NCI-H345 treated with DMSO at 0.1 percent for 48 hours (cell line): ENCODE data around the gene LCN12.
A peak's percentile ranks its signal among the peaks of the same experiment; 100 is the strongest.

Source experiments
- DNase-seq: peaks from one replicate; lab custom pipeline; 2025; ENCODE audit not compliant: unreplicated experiment; lab: John Stamatoyannopoulos, UW

LCN12 gene

GRCh38 chr9:136972335-136972734 is 20.3 kb downstream of the LCN12 start:
- no peak for DNase-seq

- no peak for DNase-seq
Measured at GRCh38 chr9:136972743-136973142, 20.7 kb downstream of the LCN12 start.

GRCh38 chr9:136973618-136974617 is 21.8 kb downstream of the LCN12 start:
- DNase-seq: no peak

DNA sequence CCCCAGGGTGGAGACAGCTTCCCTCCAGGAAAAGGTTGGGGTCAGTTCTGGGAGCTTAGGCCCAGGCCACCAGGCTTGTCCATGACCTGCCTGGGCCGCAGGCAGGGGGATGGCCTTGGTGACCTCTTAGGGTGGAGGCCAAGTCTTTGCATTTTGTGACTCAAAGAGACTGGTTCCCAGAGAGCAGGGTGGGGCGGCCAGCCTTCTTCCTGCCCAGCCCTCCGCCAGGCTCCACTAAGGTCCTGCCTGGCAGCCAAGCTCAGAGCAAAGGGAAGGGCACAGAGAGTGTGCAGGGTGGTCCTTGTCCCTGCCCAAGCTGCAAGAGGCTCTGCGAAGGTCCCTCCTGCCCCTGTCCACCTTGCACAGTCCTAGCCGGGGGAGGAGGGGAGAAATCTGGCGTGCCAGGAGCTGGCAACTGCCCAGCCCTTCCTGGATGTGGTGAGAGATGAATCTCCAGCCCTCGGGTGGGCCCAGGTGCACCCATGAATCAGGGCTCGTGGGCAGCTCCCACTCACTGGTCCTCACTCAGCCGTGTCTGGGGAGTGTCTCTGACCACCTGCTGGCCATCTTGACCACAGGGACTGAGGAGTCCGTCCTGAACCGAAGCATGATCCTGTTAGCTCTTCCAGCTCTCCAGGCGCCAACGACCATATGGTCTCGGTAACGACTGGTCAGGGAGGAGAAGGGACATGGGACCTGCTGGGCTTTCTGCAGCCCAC is 22.9 kb downstream of the LCN12 start:
- no peak for DNase-seq

DNA sequence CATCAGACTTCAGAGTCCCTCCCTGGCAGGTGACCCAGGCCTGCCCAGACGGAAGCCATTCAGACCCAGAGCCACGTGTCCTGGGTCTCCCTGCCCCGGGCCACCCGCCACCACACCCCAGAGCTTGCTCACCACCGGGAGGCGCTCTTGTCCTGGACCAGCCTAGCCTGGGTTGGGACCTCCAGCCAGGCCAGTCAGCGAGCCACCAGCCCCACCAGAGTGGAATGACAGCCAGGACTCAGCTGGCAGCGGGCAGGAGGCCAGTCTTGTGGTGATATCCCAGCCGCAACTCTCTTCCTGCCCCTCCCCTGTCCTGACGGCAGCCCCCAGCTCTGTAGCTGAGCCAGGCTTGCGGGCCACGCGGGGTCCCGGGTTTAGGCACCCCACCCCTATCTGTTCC is 23.6 kb downstream of the LCN12 start:
- no peak for DNase-seq

GRCh38 chr9:136977223-136977622 is 25.1 kb downstream of the LCN12 start, which contains the start of gene PTGDS:
PTGDS (plus strand) TSS chr9:136977504; CDS start chr9:136977579, 75 bp downstream.
- DNase-seq: no peak

DNA sequence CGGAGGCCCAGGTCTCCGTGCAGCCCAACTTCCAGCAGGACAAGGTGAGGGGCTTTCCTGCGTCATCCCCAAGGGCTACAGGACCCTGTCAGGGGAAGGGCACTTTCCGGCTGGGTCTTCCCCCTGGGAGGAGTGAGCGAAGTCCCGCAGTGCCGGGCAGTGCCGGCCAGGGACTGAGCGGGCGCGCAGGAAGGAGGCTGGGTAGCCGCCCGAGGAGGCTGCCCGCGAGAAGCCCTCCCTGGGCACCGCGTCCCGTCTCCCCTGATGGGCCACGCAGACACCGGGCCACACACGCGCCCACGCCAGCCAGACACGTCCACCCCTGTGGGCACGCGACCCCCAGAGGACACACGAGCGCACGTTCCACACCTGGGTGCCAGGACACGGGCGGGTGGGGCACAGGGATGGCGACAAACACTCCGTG is 25.6 kb downstream of the LCN12 start:
- DNase-seq: no peak

DNA sequence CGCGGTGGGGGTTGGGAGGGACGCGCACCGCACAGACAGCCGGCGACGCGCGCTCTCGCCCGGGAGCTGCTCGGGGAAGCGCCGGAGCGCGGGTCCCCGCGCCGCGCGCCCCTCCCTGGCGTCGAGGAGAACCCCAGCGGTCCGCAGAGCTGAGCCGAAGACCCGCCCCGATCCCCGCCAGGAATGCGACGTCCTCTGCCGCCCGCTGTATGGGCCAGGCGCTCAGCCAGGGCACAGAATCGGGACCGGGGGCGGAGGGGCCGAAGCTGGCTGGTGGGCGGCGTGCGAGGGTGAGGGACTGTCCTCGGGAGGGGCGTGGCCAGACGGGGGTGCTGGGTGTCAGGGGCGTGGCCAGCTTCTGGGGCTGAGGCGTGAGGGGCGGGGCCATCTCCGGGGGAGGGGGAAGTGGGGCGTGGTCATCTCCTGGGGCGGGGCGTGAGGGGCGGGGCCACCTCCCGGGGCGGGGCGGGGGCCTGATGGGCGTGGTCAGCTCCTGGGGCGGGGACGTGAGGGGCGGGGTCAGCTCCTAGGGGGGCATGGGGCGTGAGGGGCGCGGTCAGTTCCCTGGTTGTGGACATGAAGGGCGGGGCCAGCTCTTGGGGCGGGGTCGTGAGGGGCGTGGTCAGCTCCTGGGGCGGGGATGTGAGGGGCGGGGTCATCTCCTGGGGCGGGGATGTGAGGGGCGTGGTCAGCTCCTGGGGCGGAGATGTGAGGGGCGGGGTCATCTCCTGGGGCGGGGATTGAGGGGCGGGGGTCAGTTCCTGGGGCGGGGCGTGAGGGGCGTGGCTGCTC is 26.2 kb downstream of the LCN12 start:
- peak; percentile 15 for DNase-seq

DNA sequence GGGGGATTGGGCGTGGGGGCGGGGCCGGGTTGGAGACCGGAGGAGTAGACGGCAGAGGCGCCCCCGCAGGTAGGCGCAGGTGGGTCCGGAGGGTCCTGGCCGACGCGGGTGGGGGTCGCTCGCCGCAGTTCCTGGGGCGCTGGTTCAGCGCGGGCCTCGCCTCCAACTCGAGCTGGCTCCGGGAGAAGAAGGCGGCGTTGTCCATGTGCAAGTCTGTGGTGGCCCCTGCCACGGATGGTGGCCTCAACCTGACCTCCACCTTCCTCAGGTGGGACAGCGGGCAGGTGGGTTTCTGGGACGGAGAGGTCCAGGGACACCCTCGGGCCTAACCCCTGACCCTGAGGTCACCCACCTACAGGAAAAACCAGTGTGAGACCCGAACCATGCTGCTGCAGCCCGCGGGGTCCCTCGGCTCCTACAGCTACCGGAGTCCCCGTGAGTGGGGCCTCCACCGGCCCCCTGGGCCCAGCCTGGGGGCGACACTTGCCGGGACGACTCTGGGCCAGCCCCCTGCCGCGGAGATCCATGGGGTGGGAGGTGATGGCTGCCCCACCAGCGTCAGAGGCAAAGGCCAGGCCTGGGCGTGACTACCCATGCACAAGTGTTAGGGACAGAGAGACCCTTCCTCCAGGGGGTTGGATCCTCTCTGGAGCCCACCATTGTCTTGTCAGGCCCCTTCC is 26.9 kb downstream of the LCN12 start:
- DNase-seq: no peak

DNA sequence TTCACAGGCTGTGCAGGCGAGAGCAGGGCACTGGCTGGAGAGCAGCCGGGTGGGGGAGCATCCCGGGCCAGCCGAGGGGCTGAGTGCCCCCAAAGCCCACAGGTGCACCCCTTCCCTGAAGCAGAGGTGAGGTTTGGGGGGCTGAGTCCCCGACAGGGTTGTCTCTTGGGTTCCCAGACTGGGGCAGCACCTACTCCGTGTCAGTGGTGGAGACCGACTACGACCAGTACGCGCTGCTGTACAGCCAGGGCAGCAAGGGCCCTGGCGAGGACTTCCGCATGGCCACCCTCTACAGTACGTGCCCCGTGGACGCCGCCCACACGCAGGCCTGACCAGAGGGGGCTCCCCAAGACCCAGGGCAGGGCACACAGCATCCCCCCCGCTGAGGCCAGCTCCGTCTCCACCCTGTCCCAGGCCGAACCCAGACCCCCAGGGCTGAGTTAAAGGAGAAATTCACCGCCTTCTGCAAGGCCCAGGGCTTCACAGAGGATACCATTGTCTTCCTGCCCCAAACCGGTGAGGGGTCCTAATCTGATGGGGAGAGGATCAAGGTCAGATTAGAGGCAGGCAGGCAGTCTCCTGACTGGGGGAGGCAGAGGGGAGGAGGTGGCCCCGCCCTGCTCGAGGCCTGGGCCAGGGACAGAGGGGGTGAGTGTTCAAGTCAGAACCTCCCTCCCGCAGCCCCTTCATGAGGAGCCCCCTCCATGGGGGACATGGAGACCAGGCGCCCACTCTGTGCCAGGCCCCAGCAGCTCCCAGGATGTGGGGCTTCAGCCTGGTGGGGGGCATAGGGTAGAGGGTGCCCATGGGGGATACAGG is 27.9 kb downstream of the LCN12 start:
- DNase-seq: no peak

DNA sequence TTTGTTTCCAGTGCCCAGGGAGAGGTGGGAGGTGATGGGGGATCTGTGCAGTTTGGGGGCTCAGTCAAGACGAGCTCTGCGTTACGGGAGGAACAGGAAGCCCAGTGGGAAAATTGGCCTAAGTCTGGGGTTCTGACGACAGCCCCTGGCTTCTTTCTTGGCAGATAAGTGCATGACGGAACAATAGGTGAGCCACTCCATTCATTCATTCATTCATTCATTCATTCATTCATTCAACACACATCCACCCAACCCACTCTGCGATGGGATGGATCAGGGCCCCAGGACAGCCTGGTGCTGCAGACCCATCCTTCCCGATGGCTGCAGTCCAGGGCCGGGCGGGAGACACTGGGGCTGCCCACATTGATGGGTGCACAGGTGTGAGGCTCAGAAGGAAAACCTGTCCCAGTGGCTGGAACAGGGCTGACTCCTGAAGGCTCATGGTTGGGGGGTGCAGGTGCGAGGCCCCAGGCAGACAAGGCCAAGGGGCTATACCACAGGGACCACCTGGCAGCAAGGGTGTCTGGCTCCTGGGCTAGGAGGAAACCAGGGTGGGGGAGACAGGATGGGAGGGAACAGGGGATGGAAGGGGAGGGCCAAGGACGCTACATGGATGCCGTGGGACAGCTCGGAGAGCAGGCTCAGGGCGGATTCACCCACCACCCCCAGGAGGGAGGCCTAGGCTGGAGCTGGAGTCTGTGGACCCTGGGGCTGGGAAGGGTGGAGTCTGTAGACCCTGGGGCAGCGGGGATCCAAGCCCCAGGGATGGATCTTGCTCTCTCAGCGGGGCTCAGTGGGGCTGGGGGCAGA is 28.8 kb downstream of the LCN12 start:
- no peak for DNase-seq

DNA sequence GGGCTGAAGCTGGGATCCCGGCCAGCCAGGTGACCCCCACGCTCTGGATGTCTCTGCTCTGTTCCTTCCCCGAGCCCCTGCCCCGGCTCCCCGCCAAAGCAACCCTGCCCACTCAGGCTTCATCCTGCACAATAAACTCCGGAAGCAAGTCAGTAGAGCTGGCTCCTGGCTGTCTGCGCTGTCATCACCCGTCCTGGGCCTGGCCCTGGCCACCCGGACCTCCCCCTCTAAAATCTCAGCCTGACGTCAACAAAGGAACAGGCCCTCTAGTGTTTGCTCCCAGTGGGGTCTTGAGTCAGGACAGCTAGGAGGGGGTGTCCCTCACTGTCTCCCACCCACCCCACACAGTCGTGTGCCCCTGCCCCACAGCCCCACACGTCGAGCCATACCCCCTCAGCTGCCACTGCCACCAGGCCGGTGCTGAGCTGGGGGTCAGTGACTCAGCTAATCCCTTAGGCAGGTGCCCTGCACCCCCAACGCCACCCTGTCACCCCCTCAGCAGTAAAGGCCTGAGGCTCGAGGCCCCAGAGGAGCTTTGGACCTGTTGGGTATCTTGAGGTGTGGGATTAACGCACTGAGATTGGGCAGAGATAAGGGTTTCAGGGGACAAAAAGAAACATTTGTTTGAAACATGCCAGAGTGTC is 29.6 kb downstream of the LCN12 start:
- no peak for DNase-seq

DNA sequence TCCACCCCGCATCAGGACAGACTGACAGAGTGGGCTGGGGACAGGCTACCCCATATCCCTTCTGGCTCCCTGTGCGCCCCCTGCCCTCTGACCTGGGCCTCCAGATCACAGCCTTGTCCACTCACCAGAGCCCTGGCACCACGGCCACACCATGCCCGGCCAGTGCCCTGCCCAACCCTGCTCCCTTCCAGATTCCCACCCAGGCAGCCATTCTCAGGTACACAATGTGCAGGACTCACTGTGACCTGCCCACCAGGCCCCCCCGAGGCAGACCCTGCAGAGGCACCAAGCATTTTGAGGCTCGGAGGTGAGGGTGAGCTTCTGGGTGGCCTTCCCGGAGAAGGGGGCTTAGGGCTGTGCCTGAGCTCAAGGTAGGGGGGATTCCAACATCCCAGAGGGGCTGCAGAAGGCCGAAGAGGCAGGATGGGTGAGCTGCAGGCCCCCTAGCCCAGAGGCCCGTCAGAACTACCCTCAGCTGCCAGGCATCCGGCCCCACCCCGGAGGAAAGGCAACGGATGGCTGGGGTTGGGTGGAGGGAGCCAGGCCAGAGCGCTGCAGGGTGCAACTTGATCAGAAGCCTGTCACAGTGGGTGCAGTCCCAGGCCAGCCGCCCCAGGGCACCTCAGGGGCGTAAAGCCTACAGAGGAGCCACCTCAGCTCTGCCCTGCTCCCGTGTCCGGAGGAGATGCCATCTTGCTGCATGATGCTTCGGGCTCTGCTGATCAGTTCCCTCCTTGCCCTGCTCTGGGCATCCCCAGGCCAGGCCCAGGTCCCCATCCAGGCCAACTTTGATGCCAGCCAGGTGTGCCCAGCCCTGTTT is 30.4 kb downstream of the LCN12 start, which contains the start of gene LCNL1:
LCNL1 (plus strand) TSS at position 762 of the 820 bp plus-strand sequence. CDS start 594 bp downstream, outside the sequence.
- DNase-seq: no peak

GRCh38 chr9:136983167-136983566 is 31.1 kb downstream of the LCN12 start:
- DNase-seq: no peak

- no peak for DNase-seq
Measured at GRCh38 chr9:136983656-136984314, 31.7 kb downstream of the LCN12 start.

GRCh38 chr9:136984464-136985026 is 32.5 kb downstream of the LCN12 start:
- DNase-seq: no peak
